ENCODE measurements around the gene TXNRD2.

- TF ChIP-seq POLR2AphosphoS5 (IDR thresholded peaks at IDR 0.05) = no peak
- TF ChIP-seq, protein P1, sequence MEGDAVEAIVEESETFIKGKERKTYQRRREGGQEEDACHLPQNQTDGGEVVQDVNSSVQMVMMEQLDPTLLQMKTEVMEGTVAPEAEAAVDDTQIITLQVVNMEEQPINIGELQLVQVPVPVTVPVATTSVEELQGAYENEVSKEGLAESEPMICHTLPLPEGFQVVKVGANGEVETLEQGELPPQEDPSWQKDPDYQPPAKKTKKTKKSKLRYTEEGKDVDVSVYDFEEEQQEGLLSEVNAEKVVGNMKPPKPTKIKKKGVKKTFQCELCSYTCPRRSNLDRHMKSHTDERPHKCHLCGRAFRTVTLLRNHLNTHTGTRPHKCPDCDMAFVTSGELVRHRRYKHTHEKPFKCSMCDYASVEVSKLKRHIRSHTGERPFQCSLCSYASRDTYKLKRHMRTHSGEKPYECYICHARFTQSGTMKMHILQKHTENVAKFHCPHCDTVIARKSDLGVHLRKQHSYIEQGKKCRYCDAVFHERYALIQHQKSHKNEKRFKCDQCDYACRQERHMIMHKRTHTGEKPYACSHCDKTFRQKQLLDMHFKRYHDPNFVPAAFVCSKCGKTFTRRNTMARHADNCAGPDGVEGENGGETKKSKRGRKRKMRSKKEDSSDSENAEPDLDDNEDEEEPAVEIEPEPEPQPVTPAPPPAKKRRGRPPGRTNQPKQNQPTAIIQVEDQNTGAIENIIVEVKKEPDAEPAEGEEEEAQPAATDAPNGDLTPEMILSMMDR (IDR thresholded peaks at IDR 0.05; ENCODE audit: poor library complexity, severe bottlenecking) = no peak
- TF ChIP-seq TAF1 (IDR thresholded peaks at IDR 0.05; ENCODE audit: low read depth) = no peak
- no peak for TF ChIP-seq RAD21 (conservative IDR thresholded peaks at IDR 0.05)
- TF ChIP-seq SMC3 (conservative IDR thresholded peaks at IDR 0.05; ENCODE audit: poor library complexity) = no peak
- no peak for TF ChIP-seq EZH2 (IDR thresholded peaks at IDR 0.05; ENCODE audit: borderline replicate concordance, insufficient read depth, low read length, poor library complexity, severe bottlenecking)
- no peak for TF ChIP-seq EP300 (conservative IDR thresholded peaks at IDR 0.05; ENCODE audit: poor library complexity, severe bottlenecking)
- no peak for TF ChIP-seq MXI1 (conservative IDR thresholded peaks at IDR 0.05; ENCODE audit: poor library complexity, severe bottlenecking)
- TF ChIP-seq, protein P2, sequence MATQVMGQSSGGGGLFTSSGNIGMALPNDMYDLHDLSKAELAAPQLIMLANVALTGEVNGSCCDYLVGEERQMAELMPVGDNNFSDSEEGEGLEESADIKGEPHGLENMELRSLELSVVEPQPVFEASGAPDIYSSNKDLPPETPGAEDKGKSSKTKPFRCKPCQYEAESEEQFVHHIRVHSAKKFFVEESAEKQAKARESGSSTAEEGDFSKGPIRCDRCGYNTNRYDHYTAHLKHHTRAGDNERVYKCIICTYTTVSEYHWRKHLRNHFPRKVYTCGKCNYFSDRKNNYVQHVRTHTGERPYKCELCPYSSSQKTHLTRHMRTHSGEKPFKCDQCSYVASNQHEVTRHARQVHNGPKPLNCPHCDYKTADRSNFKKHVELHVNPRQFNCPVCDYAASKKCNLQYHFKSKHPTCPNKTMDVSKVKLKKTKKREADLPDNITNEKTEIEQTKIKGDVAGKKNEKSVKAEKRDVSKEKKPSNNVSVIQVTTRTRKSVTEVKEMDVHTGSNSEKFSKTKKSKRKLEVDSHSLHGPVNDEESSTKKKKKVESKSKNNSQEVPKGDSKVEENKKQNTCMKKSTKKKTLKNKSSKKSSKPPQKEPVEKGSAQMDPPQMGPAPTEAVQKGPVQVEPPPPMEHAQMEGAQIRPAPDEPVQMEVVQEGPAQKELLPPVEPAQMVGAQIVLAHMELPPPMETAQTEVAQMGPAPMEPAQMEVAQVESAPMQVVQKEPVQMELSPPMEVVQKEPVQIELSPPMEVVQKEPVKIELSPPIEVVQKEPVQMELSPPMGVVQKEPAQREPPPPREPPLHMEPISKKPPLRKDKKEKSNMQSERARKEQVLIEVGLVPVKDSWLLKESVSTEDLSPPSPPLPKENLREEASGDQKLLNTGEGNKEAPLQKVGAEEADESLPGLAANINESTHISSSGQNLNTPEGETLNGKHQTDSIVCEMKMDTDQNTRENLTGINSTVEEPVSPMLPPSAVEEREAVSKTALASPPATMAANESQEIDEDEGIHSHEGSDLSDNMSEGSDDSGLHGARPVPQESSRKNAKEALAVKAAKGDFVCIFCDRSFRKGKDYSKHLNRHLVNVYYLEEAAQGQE (IDR thresholded peaks at IDR 0.05; ENCODE audit: borderline replicate concordance) = no peak
Measured at GRCh38 chr22:19974268-19974861, 32.7 kb upstream of the TXNRD2 start.
